Adrenal gland (tissue), 5 donors: Measurements from ENCODE around the gene BCAT1.

Experiments
- CTCF ChIP-seq, 6 experiments: fragments of 450-650 bp in 4 of 6; fragments of 200-600 bp in 2 of 6; sonication (generic) in 1 of 6; IDR thresholded peaks; 1 replicate in 5 of 6; 2 replicates in 1 of 6; pipeline versions ENCODE4 v1.5.1 to v1.8.0; 2016 to 2021; ENCODE audit warnings: antibody characterized with exemption in 6 of 6, mild to moderate bottlenecking in 2 of 6, moderate library complexity in 1 of 6
- POLR2A ChIP-seq, 2 donors: fragments of 450-650 bp; IDR thresholded peaks; one replicate each; pipeline ENCODE4 v1.6.1; 2017; ENCODE audit warnings: antibody characterized with exemption in 2 of 2, mild to moderate bottlenecking in 2 of 2, moderate library complexity in 1 of 2
- donor health status: DM: no; HTN: no; CAD: no.

- TF ChIP-seq CTCF (IDR thresholded peaks at IDR 0.05), result no peak
- TF ChIP-seq POLR2A (IDR thresholded peaks at IDR 0.05), result no peak
Observed at GRCh38 chr12:24803430-24804245, 145.3 kb downstream of the BCAT1 start.
